DND-41 (cell line): ENCODE results near the gene USP35.

Source experiments
- ATAC-seq: fragments of 200-7000 bp; cut with Tn5 transposase; 3 replicates; pipeline ENCODE4 v1.9.1; 2021; ENCODE audit warnings: low read depth; ENCODE audit not compliant: insufficient read depth
- DNase-seq: peaks from one replicate; pipeline ENCODE4 v3.0.0-alpha.2; 2020
- H2AFZ ChIP-seq: 2 replicates; pipeline ENCODE4 v1.6.0; 2012; ENCODE audit warnings: low read depth, low read length
- H3K27ac ChIP-seq: 2 replicates; pipeline ENCODE4 v1.5.1; 2012; ENCODE audit warnings: low read length, inconsistent platforms
- H3K27me3 ChIP-seq: fragments of 200-600 bp; sonication (generic); 2 replicates; pipeline ENCODE4 v1.6.0; 2012; ENCODE audit warnings: low read length, mild to moderate bottlenecking, inconsistent platforms; ENCODE audit not compliant: insufficient read depth, poor library complexity
- H3K36me3 ChIP-seq: 2 replicates; pipeline ENCODE4 v1.5.1; 2012; ENCODE audit warnings: low read length, inconsistent platforms; ENCODE audit not compliant: insufficient read depth
- H3K4me1 ChIP-seq: 2 replicates; pipeline ENCODE4 v1.5.1; 2012; ENCODE audit warnings: mild to moderate bottlenecking, low read length; ENCODE audit not compliant: insufficient read depth
- H3K4me2 ChIP-seq: 2 replicates; pipeline ENCODE4 v1.6.0; 2012; ENCODE audit warnings: mild to moderate bottlenecking, moderate library complexity, low read length, inconsistent platforms; ENCODE audit not compliant: insufficient read depth
- H3K4me3 ChIP-seq, 2 experiments: fragments of 200-600 bp in 1 of 2; shearing (Covaris generic) in 1 of 2; 2 replicates each; pipeline ENCODE4 v1.5.1; 2012 to 2016; ENCODE audit warnings: inconsistent platforms in 2 of 2, low read length in 2 of 2, mild to moderate bottlenecking in 2 of 2, low read depth in 1 of 2, moderate library complexity in 1 of 2
- H3K79me2 ChIP-seq: 2 replicates; pipeline ENCODE4 v1.6.0; 2012; ENCODE audit warnings: low read length, inconsistent platforms; ENCODE audit not compliant: insufficient read depth
- H3K9ac ChIP-seq: 2 replicates; pipeline ENCODE4 v1.6.0; 2012; ENCODE audit warnings: low read depth, mild to moderate bottlenecking, inconsistent platforms, low read length, moderate library complexity
- H3K9me3 ChIP-seq: 2 replicates; pipeline ENCODE4 v1.5.1; 2012; ENCODE audit warnings: low read length, moderate library complexity, mild to moderate bottlenecking, inconsistent platforms; ENCODE audit not compliant: insufficient read depth, severe bottlenecking
- H4K20me1 ChIP-seq: 2 replicates; pipeline ENCODE4 v1.6.0; 2012; ENCODE audit warnings: low read length; ENCODE audit not compliant: insufficient read depth
- CTCF ChIP-seq: IDR thresholded peaks from 2 replicates; pipeline ENCODE4 v1.5.1; 2012; ENCODE audit warnings: borderline replicate concordance, low read length, moderate library complexity, mild to moderate bottlenecking; ENCODE audit not compliant: poor library complexity, severe bottlenecking; ENCODE audit errors: extremely low read depth
- EZH2 ChIP-seq: IDR thresholded peaks from 3 replicates; pipeline ENCODE4 v1.6.1; 2012; ENCODE audit warnings: borderline replicate concordance, low read depth, mild to moderate bottlenecking, moderate library complexity, low read length, inconsistent platforms; ENCODE audit not compliant: severe bottlenecking

The USP35 gene

GRCh38 chr11:78150754-78151153 is 38.0 kb upstream of the USP35 start:
- Histone ChIP-seq H4K20me1 (no peaks in the 10 kb centered on the region), H3K36me3 (no peaks in the 10 kb centered on the region), H3K9me3 (no peaks in the 10 kb centered on the region), H3K27ac (no peak overlapping the region), H3K4me3 (no peak overlapping the region), H3K79me2 (no peaks in the 10 kb centered on the region), H3K4me1 (no peaks in the 10 kb centered on the region), H2AFZ (no peak overlapping the region), H3K27me3 (no peaks in the 10 kb centered on the region), H3K4me2 (no peak overlapping the region), H3K9ac (no peak overlapping the region)
- DNase-seq (no peak), ATAC-seq (no peak)
- TF ChIP-seq CTCF (no peak), EZH2 (no peak)

DNA sequence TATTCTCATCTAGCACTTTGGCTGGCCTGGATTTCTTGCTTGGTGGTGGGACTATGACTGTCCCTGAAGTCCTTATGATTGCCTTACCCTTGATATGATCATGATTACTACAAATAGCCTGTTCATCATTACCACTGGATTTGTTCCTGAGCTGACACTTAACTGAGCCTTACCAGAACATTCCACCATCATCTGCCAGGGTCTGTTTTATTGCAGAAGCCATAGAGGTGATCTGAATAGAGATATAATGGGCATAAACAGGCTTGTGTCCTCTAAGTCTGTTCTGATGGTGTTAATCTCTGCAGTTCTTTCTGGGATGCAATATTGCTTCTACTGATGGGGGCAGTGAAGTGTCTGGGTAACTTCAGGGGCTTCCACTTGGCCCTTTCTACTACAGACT is 36.9 kb upstream of the USP35 start:
- no peak overlapping the region for H2AFZ ChIP-seq
- no peak overlapping the region for H3K4me3 ChIP-seq
- H3K27me3 ChIP-seq, result no peaks in the 10 kb centered on the region
- ATAC-seq, result no peak
- H4K20me1 ChIP-seq, result no peaks in the 10 kb centered on the region
- no peaks in the 10 kb centered on the region for H3K79me2 ChIP-seq
- TF ChIP-seq EZH2 (no peak), CTCF (no peak)
- no peak overlapping the region for H3K9ac ChIP-seq
- no peak for DNase-seq
- H3K9me3 ChIP-seq, result no peaks in the 10 kb centered on the region
- no peaks in the 10 kb centered on the region for H3K4me1 ChIP-seq
- no peak overlapping the region for H3K27ac ChIP-seq
- no peaks in the 10 kb centered on the region for H3K36me3 ChIP-seq
- H3K4me2 ChIP-seq, result no peak overlapping the region

- Histone ChIP-seq H3K4me3 (no peak overlapping the region), H3K9me3 (no peaks in the 10 kb centered on the region), H3K4me1 (no peaks in the 10 kb centered on the region), H3K36me3 (no peaks in the 10 kb centered on the region), H3K4me2 (no peak overlapping the region), H3K27me3 (no peaks in the 10 kb centered on the region), H3K9ac (no peak overlapping the region), H3K79me2 (no peaks in the 10 kb centered on the region), H4K20me1 (no peaks in the 10 kb centered on the region), H2AFZ (no peak overlapping the region), H3K27ac (no peak overlapping the region)
- TF ChIP-seq EZH2 (no peak), CTCF (no peak)
- ATAC-seq, result no peak
- DNase-seq, result no peak
These were observed 32.4 kb upstream of the USP35 start for GRCh38 chr11:78156127-78156844.
